Stimulated activated CD8-positive, alpha-beta memory T cell treated with anti-CD3 and anti-CD28 coated beads, Interleukin-15, amount 100 ng/mL, for 24 hours (primary cell): Measurements from ENCODE around the gene PITPNC1.

ENCODE experiments used
- DNase-seq: peaks from one replicate; pipeline ENCODE4 v3.0.0-alpha.2; 2020; ENCODE audit warnings: low read depth

The PITPNC1 gene

GRCh38 chr17:67730731-67731130, 353.6 kb downstream of the PITPNC1 start:
- DNase-seq, result no peak

DNA sequence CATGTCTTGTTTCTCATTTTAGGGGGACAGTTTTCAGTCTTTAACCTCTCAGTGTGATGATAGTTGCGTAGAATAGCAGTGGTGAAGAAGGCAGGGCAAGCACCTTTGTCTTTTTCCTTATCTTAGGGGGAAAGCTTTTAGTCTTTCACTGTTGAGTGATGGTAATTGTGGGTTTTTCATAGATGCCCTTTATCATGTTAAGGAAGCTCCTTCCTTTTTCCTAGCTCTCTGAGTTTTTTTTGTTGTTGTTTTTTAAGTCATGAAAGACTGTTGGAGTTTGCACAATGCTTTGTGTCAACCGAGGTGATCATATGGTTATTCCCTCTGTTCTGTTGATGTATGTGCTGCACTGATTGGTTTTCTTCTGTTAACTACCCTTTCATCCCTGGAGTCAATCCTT, 356.4 kb downstream of the PITPNC1 start:
- DNase-seq, result no peak

- DNase-seq, result no peak
Observed at GRCh38 chr17:67737145-67737544, 360.1 kb downstream of the PITPNC1 start.

DNA sequence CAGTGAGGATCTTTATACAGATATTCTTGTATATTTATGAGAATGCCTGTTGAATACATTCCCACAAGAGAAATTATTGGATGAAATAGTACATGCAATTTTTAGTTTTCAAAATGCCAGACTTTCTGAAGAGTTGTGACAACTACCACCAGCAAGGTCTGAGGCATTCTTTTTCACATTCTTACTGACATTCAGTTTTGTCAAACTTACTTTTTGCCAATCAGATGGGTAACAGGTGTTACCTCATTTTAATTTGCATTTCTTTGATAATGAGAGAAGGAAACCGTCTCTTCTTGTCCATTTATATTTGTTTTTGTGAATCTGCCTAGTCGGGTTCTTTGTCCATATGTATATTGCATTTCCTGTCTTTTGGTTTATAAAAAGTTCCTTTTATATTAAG, 364.9 kb downstream of the PITPNC1 start:
- no peak for DNase-seq
